ENCODE results near the gene CALML4.
A peak's percentile ranks its signal among the peaks of the same experiment; 100 is the strongest.

CALML4 gene

DNA sequence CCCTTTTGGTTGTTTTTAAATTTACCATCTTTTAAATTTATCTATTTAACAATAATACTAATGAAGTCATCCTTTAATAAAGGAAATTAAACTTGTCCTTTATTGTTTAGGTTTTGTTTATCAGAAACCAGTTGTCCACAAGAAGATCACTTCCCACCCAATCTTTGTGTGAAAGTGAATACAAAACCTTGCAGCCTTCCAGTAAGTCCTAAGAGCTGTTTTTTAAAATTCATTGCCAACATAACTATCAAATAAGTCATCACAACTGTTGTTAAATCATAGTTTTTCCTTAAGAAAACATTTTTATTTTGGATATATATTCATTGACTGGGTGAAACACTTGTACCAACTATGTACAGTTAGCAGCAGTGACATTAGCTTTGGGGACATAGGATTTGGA, 59.4 kb downstream of the CALML4 start:
- DNase-seq (ENCODE audit: low read depth in 2 of 2) = peak in 1 of 2 donors; percentile 31
- TF ChIP-seq, protein P1, sequence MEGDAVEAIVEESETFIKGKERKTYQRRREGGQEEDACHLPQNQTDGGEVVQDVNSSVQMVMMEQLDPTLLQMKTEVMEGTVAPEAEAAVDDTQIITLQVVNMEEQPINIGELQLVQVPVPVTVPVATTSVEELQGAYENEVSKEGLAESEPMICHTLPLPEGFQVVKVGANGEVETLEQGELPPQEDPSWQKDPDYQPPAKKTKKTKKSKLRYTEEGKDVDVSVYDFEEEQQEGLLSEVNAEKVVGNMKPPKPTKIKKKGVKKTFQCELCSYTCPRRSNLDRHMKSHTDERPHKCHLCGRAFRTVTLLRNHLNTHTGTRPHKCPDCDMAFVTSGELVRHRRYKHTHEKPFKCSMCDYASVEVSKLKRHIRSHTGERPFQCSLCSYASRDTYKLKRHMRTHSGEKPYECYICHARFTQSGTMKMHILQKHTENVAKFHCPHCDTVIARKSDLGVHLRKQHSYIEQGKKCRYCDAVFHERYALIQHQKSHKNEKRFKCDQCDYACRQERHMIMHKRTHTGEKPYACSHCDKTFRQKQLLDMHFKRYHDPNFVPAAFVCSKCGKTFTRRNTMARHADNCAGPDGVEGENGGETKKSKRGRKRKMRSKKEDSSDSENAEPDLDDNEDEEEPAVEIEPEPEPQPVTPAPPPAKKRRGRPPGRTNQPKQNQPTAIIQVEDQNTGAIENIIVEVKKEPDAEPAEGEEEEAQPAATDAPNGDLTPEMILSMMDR (IDR thresholded peaks at IDR 0.05; ENCODE audit: low read depth, low read length) = no peak
- no peak overlapping the region for H3K4me3 ChIP-seq (replicated peaks in 1 of 2; ENCODE audit: low read depth in 2 of 2, low read length in 2 of 2)

DNA sequence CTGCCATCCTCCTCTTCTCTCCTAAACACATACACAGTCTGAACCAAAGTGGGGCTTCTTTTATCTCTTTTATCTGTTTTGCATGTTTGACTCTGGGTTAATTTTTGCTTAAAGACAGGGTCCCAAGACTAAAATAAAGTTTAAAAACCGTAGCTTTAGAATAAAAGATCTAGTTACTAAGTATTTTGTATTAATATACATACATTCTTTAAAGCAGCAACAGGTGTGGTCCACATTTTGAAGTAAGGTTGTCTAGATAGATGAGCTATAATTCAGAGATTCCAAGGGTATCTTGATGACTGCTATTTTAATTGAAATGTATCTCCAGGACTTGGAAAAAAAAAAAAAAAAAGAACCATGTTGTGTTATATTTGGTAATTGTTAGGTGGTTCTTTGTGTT, 61.3 kb downstream of the CALML4 start:
- TF ChIP-seq, protein P1 (IDR thresholded peaks at IDR 0.05; ENCODE audit: low read depth, low read length) = no peak
- no peak for DNase-seq (ENCODE audit: low read depth in 2 of 2)
- no peak overlapping the region for H3K4me3 ChIP-seq (replicated peaks in 1 of 2; ENCODE audit: low read depth in 2 of 2, low read length in 2 of 2)

DNA sequence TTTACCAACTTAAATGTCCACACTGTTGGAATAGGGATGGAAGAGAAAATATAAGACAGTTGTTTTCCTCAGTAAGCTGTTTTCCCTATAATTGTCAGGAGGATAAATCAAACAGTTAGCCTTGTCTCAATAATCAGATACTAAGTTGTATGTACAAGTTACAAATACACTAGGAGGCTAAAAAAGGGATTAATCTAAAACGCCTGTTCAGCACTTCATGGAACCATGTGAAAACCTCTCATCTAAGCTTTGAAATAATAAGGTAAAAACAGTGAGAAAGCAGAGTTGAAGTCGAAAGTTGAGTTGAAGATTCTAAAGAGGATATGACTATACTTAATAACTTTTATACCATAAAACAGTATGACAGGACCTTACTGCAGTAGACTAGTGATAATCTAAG, 62.0 kb downstream of the CALML4 start:
- TF ChIP-seq, protein P1 (IDR thresholded peaks at IDR 0.05; ENCODE audit: low read depth, low read length) = no peak

More for the DNA sequence above, 62.0 kb downstream of the CALML4 start:
- H3K4me3 ChIP-seq (replicated peaks in 1 of 2; ENCODE audit: low read depth in 2 of 2, low read length in 2 of 2) = no peak overlapping the region
- no peak for DNase-seq (ENCODE audit: low read depth in 2 of 2)
